Frontal cortex (tissue), 4 donors: ENCODE data around the gene CLSTN1. TPM values are rescaled to one million over a fixed set of nuclear protein-coding genes. Genes with fewer than 3 reads are reported as not detected.
A peak's percentile ranks its signal among the peaks of the same experiment; 100 is the strongest.

Experiments used
- DNase-seq, 2 donors: peaks; one replicate each; pipeline ENCODE4 v3.0.0; 2012; ENCODE audit warnings: low spot score in 2 of 2
- FAIRE-seq: peaks from 2 replicates; lab custom pipeline; 2012; peaks lifted over from hg19 to GRCh38; lab: Jason Lieb, UNC
- total RNA-seq: library from RNA; depleted of rRNA; stranded (reverse); fragments of >200 nt; gene quantifications from one replicate; pipeline ENCODE4 v1.2.3, GENCODE V29; 2014
- donor health status: control.
- donor health status: control.
- donor health status: control.

Gene CLSTN1
- total RNA-seq, 1 donor from 2014 or later: 143 TPM

- FAIRE-seq (no peak), DNase-seq (no peak)
These were observed 123.4 kb downstream of the CLSTN1 start for GRCh38 chr1:9700340-9700739.

- no peak for FAIRE-seq
- no peak for DNase-seq
These were observed 124.4 kb downstream of the CLSTN1 start for GRCh38 chr1:9699361-9699760.

DNA sequence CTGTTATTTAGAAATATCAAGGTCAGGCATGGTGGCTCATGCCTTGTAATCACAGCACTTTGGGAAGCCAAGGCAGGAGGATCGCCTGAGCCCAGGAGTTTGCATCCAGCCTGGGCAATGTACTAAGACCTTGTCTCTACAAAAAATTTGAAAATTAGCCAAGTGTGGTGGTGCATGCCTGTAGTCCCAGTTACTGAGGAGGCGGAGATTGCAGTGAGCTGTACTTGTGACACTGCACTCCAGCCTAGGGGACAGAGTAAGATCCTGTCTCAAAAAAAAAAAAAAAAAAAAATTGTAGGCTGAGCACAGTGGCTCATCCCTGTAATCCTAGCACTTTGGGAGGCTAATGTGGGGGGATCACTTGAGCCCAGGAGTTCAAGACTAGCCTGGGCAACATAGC lies 127.0 kb downstream of the CLSTN1 start:
- DNase-seq: no peak

GRCh38 chr1:9691691-9692090 lies 132.1 kb downstream of the CLSTN1 start:
- no peak for FAIRE-seq
- DNase-seq: no peak

More for the DNA sequence above, 127.0 kb downstream of the CLSTN1 start:
- no peak for FAIRE-seq

GRCh38 chr1:9691108-9691445 lies 132.7 kb downstream of the CLSTN1 start:
- no peak for DNase-seq
- FAIRE-seq: no peak

- FAIRE-seq (no peak), DNase-seq (no peak)
These were observed 133.2 kb downstream of the CLSTN1 start for GRCh38 chr1:9690440-9691107.

GRCh38 chr1:9689971-9690381 lies 133.8 kb downstream of the CLSTN1 start:
- DNase-seq: no peak
- no peak for FAIRE-seq

DNA sequence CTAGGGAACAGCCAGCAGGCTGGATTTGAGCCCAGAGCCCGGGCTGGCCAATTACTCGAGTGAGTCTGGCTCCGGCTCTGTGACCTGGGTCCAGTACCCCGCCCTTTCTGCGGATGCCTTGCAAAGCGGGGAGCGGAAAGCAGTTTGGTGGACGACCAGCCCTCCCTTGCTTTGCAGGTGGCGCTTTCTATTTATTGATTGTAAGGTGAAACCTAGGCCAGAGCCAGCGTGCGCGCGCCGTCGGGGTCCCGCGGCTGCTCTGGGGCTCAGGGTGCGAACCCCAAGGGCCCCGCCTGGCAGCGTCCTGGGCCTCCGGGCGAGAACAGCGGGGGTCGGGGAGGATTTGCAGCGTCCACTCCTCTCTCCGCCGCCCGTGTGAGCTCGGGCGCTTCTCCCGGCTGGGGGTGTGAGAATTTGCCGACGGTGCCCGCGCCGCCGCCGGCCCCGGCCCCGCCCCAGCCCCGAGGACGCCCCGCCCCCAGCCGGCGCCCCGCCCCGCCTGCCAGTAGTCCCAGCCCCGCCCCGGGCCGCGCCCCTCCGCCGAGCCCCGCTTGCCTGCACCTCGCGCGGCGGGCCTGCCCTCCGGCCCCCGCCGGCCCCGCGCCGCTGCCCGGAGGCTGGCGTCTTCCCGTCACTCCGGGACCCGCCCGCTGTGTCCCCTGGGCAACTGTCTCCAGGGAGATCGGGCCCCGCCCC lies 134.6 kb downstream of the CLSTN1 start:
- DNase-seq: peak; percentile 80 to 81

GRCh38 chr1:9688599-9688998 lies 135.2 kb downstream of the CLSTN1 start:
- FAIRE-seq (no peak), DNase-seq (no peak)

More for the DNA sequence above, 134.6 kb downstream of the CLSTN1 start:
- FAIRE-seq: no peak

- DNase-seq: no peak
- no peak for FAIRE-seq
These were observed 135.7 kb downstream of the CLSTN1 start for GRCh38 chr1:9687874-9688582.

DNA sequence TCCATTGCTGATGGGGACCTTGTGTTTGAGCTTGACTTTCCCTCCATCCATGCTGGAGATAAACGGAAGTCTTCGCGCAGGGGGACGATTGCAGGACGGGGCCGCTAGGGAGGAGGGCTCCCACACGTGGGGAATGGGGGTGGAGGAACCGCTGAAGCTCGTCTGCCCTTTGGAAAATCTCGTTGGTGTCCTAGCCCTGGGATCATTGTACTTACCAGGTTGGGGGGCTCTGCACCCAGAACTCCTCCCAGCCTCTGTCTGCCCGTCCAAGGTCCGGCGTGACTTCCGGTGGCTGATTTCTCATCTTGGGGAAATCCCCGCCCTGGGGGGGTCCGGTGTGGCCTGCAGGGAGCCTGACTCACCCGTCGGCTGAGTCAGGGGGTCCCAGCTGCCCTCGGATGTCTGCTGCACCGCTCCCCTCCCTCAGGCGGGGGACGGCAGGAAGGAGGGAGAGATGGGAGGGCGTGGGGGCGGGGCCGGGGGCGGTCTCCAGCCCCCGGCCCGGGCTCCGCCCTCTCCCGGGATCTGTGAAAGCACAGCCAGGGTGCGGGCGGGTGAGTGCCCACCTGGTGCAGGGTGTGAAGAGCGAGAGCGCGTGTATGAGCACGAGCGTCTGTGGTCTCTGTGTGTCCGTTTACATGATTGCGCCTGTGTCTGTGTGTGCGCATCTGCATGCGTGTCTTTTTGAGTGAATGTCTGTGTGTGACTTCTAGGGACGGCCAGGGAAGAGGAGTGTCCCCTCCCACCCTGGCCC lies 136.5 kb downstream of the CLSTN1 start:
- DNase-seq: peak; percentile 30 to 57
- no peak for FAIRE-seq

DNA sequence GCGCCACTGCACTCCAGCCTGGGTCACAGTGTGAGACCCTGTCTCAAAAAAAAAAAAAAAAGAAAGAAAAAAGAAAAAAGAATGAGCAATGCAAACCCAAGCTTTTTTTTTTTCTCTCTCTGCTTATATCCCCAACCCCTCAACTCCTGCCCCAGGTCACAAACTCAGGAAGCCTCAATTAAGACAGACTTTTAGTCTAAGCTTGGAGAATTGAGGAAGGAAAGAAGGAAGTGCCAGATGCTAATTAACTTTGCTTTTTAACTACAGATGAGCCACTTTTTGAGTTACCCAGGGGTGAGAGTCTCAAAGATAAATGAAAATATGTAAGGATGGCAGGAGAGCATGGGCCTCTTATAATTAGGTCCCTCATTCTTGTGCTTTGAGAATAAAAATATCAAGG lies 139.0 kb downstream of the CLSTN1 start:
- FAIRE-seq (no peak), DNase-seq (no peak)

GRCh38 chr1:9680828-9681227 lies 142.9 kb downstream of the CLSTN1 start:
- no peak for DNase-seq
- FAIRE-seq: no peak

DNA sequence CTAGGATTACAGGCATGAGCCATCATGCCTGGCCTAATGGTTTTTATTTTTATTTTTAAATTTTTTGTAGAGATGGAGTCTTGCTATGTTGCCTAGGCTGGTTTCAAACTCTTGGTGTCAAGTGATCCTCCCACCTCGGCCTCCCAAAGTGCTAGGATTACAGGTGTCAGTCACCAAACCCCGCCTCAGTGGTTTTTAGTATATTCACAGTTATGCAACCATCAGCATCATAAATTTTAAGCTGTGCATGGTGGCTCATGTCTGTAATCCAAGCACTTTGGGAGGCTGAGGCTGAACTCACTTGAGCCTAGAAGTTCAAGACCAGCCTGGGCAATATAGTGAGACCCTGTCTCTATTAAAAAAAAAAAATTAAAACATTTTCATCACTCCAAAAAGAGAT lies 143.7 kb downstream of the CLSTN1 start:
- no peak for DNase-seq
- no peak for FAIRE-seq

Other genes starting within 250 kb of the CLSTN1 start
- 3.7 TPM for gene TMEM201, start 235.1 kb downstream of the CLSTN1 start, total RNA-seq
- gene PIK3CD, start 172.2 kb downstream of the CLSTN1 start, total RNA-seq: 10.6 TPM
- gene CTNNBIP1, start 86.3 kb upstream of the CLSTN1 start, total RNA-seq: 44.0 TPM
- gene LZIC, start 119.4 kb upstream of the CLSTN1 start, total RNA-seq: 82.3 TPM
- gene NMNAT1, start 119.5 kb upstream of the CLSTN1 start, total RNA-seq: 9.0 TPM
- not detected for gene RBP7, start 173.3 kb upstream of the CLSTN1 start, total RNA-seq
- 27.3 TPM for gene UBE4B, start 209.0 kb upstream of the CLSTN1 start, total RNA-seq